ENCODE data around the gene ATG13. TPM values are rescaled to one million over a fixed set of nuclear protein-coding genes. Genes with fewer than 3 reads are reported as not detected.

Gene ATG13
- total RNA-seq, 6 experiments from 2014 or later, result 64.2 to 94.0 (median 85.3) TPM

DNA sequence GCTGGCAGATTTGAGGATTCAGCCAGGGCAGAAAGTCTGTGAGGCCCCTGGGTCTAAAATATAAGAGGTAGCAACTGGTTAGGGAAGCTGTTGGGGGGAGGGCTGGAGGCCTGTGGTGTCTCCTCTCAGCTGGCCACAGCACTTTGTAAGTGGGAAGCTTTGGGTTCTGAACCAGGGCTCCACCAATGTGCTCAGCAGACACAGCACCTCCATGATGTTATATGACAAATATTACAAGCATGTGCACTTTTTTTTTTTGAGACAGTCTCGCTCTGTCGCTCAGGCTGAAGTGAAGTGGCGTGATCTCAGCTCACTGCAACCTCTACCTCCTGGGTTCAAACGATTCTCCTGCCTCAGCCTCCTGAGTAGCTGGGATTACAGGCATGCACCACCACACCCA is 75.1 kb downstream of the ATG13 start:
- no peak overlapping the region for H3K27ac Mint-ChIP-seq
- peaks cover 3% of the 10 kb centered on the region for H3K27me3 Mint-ChIP-seq (ENCODE audit: insufficient read depth)
- no peak for DNase-seq
- TF ChIP-seq, protein P1, sequence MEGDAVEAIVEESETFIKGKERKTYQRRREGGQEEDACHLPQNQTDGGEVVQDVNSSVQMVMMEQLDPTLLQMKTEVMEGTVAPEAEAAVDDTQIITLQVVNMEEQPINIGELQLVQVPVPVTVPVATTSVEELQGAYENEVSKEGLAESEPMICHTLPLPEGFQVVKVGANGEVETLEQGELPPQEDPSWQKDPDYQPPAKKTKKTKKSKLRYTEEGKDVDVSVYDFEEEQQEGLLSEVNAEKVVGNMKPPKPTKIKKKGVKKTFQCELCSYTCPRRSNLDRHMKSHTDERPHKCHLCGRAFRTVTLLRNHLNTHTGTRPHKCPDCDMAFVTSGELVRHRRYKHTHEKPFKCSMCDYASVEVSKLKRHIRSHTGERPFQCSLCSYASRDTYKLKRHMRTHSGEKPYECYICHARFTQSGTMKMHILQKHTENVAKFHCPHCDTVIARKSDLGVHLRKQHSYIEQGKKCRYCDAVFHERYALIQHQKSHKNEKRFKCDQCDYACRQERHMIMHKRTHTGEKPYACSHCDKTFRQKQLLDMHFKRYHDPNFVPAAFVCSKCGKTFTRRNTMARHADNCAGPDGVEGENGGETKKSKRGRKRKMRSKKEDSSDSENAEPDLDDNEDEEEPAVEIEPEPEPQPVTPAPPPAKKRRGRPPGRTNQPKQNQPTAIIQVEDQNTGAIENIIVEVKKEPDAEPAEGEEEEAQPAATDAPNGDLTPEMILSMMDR (IDR thresholded peaks at IDR 0.05), result no peak
- no peaks in the 10 kb centered on the region for H3K9me3 Mint-ChIP-seq
- peaks cover 21% of the 10 kb centered on the region; the same call in 1 of the 2 replicates for H3K36me3 Mint-ChIP-seq (ENCODE audit: low read depth)
- peaks cover 12% of the 10 kb centered on the region for H3K4me1 Mint-ChIP-seq (ENCODE audit: low read depth)
- no peak overlapping the region for H3K4me3 Mint-ChIP-seq

DNA sequence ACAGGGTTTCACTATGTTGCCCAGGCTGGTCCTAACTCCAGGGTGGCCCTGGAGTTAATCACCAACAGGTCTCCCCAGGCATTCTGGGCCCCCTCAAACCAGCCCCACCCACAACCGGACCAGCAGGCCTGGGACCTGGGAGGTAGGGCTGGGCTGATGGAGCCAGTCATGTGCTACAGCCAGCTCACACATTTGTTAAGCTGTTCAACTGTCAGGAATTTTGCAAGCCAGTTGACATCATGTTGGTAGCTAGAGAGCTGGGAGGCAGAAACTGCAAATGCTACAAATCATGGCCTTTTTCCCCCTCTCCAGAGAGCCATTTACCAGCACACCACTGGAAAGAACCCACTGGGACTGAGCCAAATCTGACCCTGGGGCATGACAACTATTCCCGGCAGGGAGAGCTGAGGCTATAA is 76.3 kb downstream of the ATG13 start:
- no peaks in the 10 kb centered on the region for H3K9me3 Mint-ChIP-seq
- no peak overlapping the region for H3K4me3 Mint-ChIP-seq
- peak overlapping the region; percentile 48; the same call in 1 of the 2 replicates for H3K27ac Mint-ChIP-seq
- H3K36me3 Mint-ChIP-seq (ENCODE audit: low read depth), result peaks cover 13% of the 10 kb centered on the region
- H3K4me1 Mint-ChIP-seq (ENCODE audit: low read depth), result peaks cover 10% of the 10 kb centered on the region
- DNase-seq, result peak; percentile 8
- H3K27me3 Mint-ChIP-seq (ENCODE audit: insufficient read depth), result no peaks in the 10 kb centered on the region; the same call in 1 of the 2 replicates
- TF ChIP-seq, protein P1 (IDR thresholded peaks at IDR 0.05), result no peak

DNA sequence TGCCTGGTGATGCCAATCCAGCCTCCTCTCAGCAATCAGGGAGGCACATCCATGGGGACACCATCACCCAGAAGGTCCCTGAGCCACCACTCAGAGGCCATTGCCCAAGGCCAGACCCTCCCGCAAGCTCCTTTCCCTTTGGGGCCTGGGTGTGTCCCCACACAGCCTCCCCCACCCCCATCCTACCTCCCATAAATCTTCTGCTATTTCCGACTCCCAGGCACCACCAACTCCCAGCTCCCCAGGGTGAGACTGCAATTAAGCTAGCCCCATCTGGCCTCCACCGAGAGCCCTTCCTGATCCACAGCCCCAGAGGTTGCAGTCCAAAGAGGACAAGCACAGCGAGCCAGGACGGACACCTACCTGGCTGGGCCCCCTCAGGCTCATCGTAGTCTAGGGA is 76.7 kb downstream of the ATG13 start:
- Mint-ChIP-seq H3K4me3 (no peak overlapping the region), H3K27ac (peak overlapping the region; percentile 48; the same call in 1 of the 2 replicates), H3K4me1 (ENCODE audit: low read depth) (peaks cover 15% of the 10 kb centered on the region), H3K36me3 (ENCODE audit: low read depth) (peaks cover 18% of the 10 kb centered on the region), H3K9me3 (no peaks in the 10 kb centered on the region), H3K27me3 (ENCODE audit: insufficient read depth) (no peaks in the 10 kb centered on the region; the same call in 1 of the 2 replicates)
- TF ChIP-seq, protein P1 (IDR thresholded peaks at IDR 0.05), result no peak
- no peak for DNase-seq

DNA sequence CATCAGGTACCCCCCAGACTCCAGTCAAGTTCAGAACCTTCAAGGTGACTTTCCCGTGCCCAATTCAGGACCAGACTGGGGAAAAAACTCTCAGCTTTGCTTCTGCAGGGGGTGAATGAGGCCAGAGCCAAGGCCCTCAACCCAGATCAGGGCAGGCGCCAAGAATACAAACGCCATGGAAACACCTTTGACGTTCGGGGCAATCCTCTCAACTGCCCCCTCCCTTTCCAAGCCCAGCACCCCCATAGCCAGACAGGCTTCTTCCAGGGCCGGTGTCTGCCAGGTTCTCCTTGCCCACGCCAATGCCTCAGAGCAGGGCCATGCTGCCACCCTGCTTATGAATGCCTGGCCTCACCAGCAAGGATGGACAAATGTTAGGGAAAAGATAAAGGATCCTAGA is 77.3 kb downstream of the ATG13 start:
- Mint-ChIP-seq H3K4me1 (ENCODE audit: low read depth) (peaks cover 17% of the 10 kb centered on the region), H3K9me3 (no peaks in the 10 kb centered on the region), H3K4me3 (no peak overlapping the region), H3K27me3 (ENCODE audit: insufficient read depth) (no peaks in the 10 kb centered on the region; the same call in 1 of the 2 replicates), H3K27ac (no peak overlapping the region), H3K36me3 (ENCODE audit: low read depth) (peaks cover 21% of the 10 kb centered on the region)
- no peak for DNase-seq
- TF ChIP-seq, protein P1 (IDR thresholded peaks at IDR 0.05), result no peak

DNA sequence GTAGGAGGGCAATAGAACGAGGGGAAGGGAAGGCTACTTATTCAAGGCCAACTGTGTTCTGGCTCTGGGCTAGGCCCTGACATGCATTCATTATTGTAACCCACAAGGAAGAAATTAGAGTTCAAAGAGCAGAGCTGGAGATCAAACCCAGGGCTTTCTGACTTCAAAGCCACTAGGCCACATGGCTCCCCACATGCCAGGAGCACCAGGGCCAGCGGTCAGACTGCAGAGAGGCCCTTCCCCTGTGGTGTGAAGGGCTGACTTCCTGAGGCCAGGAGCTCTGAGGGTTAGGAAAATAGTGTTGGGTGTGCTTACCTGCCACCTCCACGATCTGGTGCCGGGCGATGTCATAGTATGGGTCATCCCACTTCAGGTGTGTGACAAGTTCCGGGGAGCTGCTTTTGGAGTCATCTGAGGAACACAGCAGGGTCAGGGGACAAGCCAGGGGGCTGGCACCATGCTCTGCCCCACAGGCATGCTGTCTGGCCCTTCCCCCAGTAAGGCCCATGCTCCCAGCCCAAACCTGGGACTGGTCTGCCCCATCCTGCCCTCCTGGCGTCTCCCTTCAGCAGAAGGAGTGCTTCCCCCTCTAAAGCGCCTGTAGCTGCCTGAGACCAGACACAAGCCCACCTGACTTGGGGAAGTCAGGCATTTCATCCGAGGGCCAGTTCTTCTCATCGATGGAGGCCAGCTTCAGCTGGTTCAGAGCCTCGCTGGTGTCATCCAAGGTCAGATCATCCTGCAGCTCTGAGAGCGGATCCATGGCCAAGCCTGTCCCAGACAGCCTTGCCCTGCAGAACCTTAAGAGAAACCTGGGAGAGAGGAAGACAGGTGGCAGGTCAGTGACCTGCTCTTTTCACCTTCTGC is 78.2 kb downstream of the ATG13 start:
- no peaks in the 10 kb centered on the region for H3K9me3 Mint-ChIP-seq
- H3K4me3 Mint-ChIP-seq, result no peak overlapping the region
- H3K4me1 Mint-ChIP-seq (ENCODE audit: low read depth), result peaks cover 17% of the 10 kb centered on the region

More for the DNA sequence above, 78.2 kb downstream of the ATG13 start:
- no peak for DNase-seq
- Mint-ChIP-seq H3K36me3 (ENCODE audit: low read depth) (peaks cover 19% of the 10 kb centered on the region), H3K27me3 (ENCODE audit: insufficient read depth) (no peaks in the 10 kb centered on the region), H3K27ac (no peak overlapping the region)
- TF ChIP-seq, protein P1 (IDR thresholded peaks at IDR 0.05), result no peak
